SKM-1 (cell line): ENCODE data around the gene JPH3.
"Not testable (repeated sequence)": the region's sequence is repeated elsewhere in the genome, so short reads cannot be mapped to it uniquely, and the experiment has no call there.

ENCODE experiments used
- DNase-seq: peaks from one replicate; lab custom pipeline; 2025; ENCODE audit not compliant: unreplicated experiment; lab: John Stamatoyannopoulos, UW

The JPH3 gene

GRCh38 chr16:87708881-87709638 lies 106.8 kb downstream of the JPH3 start:
- DNase-seq: no peak

- DNase-seq: no peak
These were observed 107.4 kb downstream of the JPH3 start for GRCh38 chr16:87709677-87710076.

GRCh38 chr16:87710887-87711286 lies 108.6 kb downstream of the JPH3 start:
- DNase-seq: no peak

- DNase-seq: no peak
These were observed 110.0 kb downstream of the JPH3 start for GRCh38 chr16:87712184-87712762.

- DNase-seq: no peak
These were observed 111.3 kb downstream of the JPH3 start for GRCh38 chr16:87713451-87714229.

- no peak for DNase-seq
These were observed 112.9 kb downstream of the JPH3 start for GRCh38 chr16:87715231-87715630.

- no peak for DNase-seq
These were observed 113.3 kb downstream of the JPH3 start for GRCh38 chr16:87715658-87716057.

- DNase-seq: not testable (repeated sequence)
These were observed 116.5 kb downstream of the JPH3 start for GRCh38 chr16:87718831-87719230.

GRCh38 chr16:87720446-87720845 lies 118.1 kb downstream of the JPH3 start:
- no peak for DNase-seq

GRCh38 chr16:87721622-87722585 lies 119.6 kb downstream of the JPH3 start:
- no peak for DNase-seq

GRCh38 chr16:87722590-87723225 lies 120.4 kb downstream of the JPH3 start:
- DNase-seq: no peak

GRCh38 chr16:87723226-87723623 lies 120.9 kb downstream of the JPH3 start:
- DNase-seq: no peak

- no peak for DNase-seq
These were observed 122.4 kb downstream of the JPH3 start for GRCh38 chr16:87724490-87725291.

- no peak for DNase-seq
These were observed 123.4 kb downstream of the JPH3 start for GRCh38 chr16:87725596-87726235.

- not testable (repeated sequence) for DNase-seq
These were observed 124.3 kb downstream of the JPH3 start for GRCh38 chr16:87726577-87726976.

GRCh38 chr16:87727346-87727745 lies 125.0 kb downstream of the JPH3 start:
- no peak for DNase-seq

- no peak for DNase-seq
These were observed 125.7 kb downstream of the JPH3 start for GRCh38 chr16:87728026-87728425.

GRCh38 chr16:87729266-87729954 lies 127.1 kb downstream of the JPH3 start:
- no peak for DNase-seq
